GM12865 (cell line): ENCODE results near the gene ASS1.

Experiments
- DNase-seq: peaks from one replicate; pipeline ENCODE4 v3.0.0; 2010; ENCODE audit warnings: low read depth
- H3K4me3 ChIP-seq: 2 replicates; pipeline ENCODE4 v1.5.1; 2011; ENCODE audit warnings: mild to moderate bottlenecking, low read depth, low read length, control low read depth
- TF ChIP-seq, protein P1 (sequence below): IDR thresholded peaks from 2 replicates; pipeline ENCODE4 v1.5.1; 2011; ENCODE audit warnings: low read length, control low read depth, low read depth, inconsistent platforms; ENCODE audit not compliant: insufficient read depth; ENCODE audit errors: missing control alignments

Gene ASS1

DNA sequence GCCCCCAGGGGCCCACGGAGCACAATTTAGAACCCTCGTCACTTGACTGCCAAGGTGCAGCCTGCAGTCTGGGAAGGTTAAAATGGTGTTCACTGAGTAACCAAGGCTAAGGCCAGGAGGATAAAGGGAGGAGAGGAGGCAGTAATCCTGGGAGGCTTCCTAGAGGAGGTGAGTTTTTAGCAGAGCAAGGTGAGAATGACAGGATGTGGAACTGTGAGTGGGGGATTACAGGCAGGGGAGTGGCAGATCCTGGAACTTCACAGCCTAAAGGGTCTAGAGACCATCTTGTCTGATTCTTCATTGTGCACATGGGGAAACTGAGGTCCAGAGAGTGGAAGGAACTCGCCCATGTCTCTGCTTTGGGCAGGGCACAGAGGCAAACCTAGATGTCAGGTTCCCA, 42.5 kb upstream of the ASS1 start:
- DNase-seq = no peak
- no peak overlapping the region for H3K4me3 ChIP-seq
- TF ChIP-seq, protein P1, sequence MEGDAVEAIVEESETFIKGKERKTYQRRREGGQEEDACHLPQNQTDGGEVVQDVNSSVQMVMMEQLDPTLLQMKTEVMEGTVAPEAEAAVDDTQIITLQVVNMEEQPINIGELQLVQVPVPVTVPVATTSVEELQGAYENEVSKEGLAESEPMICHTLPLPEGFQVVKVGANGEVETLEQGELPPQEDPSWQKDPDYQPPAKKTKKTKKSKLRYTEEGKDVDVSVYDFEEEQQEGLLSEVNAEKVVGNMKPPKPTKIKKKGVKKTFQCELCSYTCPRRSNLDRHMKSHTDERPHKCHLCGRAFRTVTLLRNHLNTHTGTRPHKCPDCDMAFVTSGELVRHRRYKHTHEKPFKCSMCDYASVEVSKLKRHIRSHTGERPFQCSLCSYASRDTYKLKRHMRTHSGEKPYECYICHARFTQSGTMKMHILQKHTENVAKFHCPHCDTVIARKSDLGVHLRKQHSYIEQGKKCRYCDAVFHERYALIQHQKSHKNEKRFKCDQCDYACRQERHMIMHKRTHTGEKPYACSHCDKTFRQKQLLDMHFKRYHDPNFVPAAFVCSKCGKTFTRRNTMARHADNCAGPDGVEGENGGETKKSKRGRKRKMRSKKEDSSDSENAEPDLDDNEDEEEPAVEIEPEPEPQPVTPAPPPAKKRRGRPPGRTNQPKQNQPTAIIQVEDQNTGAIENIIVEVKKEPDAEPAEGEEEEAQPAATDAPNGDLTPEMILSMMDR = no peak

DNA sequence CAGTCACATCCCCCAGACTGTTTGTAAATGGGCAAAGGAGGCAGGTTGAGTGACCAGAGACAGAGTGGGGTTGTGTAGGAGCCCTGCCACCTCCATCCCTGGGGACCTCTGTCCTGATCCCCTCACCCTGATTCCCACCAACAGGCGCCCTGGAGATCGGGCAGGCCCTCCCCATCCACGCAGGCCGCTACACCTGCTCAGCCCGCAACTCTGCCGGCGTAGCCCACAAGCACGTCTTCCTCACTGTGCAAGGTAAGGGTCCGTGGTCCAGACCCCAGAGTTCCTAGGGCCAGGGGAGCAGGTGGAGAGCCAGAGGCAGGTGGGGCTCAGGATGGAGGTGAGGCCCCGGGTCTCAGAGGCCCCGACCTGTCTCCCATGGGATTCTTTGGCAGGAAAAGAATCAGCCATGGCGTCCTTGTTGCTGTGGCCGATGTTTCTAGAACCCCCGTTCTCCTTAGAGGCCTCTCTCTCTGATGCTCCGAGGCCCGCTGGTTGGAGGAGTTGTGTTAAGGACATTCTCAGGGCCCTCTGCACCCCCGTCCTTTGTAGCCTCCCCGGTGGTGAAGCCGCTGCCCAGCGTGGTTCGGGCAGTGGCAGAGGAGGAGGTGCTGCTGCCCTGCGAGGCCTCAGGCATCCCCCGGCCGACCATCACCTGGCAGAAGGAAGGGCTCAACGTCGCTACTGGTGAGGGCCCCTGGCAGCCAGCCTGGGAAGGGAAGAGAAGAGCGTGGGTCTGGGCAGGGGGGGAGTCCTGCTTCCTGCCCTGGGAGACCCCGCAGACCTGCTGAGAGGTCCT, 41.9 kb upstream of the ASS1 start:
- H3K4me3 ChIP-seq = no peak overlapping the region
- DNase-seq = no peak
- TF ChIP-seq, protein P1 = no peak

DNA sequence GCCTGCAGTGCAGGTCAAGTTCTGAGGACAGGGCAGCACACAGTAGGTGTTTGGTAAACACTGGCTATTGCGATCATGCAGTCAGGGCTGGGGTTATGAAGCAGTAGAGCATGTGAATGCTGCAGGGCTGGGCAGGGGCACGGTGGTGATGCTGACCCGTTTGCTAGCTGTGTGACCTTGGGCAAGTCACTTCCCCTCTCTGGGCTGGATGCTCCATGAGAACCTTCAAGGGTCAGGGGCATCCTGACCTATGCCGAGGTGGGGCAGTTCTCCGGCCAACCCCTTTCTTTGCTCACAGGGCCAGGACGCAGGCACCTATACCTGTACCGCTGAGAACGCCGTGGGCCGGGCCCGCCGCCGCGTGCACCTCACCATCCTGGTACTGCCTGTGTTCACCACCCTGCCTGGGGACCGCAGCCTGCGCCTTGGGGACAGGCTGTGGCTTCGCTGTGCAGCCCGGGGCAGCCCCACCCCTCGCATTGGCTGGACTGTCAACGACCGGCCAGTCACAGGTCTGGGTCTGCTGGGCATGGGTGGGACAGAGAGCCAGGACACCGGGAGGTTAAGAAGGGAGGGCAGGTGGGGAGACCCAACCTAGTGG, 39.0 kb upstream of the ASS1 start:
- TF ChIP-seq, protein P1 = no peak
- no peak overlapping the region for H3K4me3 ChIP-seq
- DNase-seq = no peak

DNA sequence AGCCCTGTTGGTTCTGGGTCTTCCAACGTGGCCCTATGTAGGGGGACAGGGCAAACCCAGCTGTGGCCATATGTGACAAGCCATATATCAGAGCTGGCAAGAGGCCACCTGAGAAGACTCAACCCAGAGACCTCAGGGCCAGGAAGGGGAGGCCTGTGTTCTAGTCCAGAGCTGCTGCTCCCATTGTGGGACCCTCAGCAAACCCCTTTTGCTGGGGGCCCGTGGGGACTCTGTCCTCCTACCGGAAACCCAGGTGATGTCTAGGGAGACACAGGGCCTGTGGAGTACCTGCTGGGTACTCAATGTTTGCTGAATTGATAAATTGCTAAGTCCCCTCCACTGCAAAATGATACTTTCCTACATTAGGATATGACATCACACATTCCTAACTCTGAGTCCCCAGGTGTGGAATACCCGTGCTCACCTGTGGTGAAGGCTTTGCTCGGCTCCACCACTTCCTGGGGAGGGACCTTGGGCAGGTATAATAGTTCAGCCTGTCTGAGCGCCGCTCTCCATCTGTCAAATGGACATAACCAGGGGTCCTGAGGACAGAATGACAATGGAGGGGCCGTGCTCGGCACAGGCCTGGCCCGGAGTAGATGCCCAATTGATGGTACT, 38.4 kb upstream of the ASS1 start:
- no peak for DNase-seq
- no peak overlapping the region for H3K4me3 ChIP-seq
- TF ChIP-seq, protein P1 = no peak

DNA sequence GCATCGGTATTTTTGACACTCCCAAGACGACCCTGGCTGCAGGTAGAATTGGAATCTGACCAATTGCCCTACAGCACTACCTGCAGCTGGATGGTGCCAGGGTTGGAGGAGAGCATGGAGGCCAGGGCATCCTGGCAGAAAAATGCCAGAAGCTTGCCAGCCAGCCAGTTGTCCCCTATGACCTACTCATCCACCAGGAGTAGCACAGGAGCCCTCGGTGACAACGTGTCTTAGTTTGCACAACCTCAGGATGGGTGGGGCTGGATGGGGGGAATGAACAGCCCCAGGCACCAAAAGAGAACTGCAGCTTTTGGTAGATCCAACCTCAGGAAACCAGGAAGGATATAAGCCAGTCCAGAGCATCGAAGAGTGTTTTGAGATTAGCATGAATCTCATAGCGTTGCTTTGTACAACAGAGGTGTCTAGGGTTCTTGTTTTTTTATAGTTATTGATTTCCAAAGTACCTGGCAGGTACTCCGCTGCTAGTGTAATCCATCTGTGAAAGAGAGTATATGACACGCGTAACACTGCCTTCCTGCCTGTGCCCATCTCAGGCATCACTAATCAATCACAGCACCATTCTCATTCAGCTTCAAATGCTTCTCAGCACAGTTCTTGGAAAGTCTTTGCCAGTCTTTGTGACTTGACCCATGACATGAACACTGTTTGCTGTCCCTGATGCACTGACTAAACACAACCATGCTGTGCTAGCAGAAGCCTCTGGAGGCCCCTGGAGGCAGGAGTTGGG, 36.7 kb upstream of the ASS1 start:
- no peak overlapping the region for H3K4me3 ChIP-seq
- TF ChIP-seq, protein P1 = no peak
- no peak for DNase-seq

DNA sequence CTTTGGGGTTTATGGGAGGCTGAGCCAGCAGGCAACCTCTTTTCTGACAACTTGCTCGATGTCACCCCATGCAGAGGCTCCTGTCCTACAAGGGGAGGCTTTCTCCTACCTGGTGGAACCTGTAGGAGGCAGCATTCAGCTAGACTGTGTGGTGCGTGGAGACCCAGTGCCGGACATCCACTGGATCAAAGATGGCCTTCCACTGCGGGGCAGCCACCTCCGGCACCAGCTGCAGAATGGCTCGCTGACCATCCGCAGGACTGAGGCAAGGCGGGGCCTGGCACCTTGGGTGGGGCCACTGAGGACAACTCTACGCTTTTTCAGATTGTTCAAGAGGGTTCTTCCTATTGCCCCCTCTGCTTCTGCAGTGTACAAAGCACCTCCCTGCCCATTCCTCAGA, 36.1 kb upstream of the ASS1 start:
- H3K4me3 ChIP-seq = no peak overlapping the region
- TF ChIP-seq, protein P1 = no peak
- no peak for DNase-seq
